Brain microvascular endothelial cell (primary cell): ENCODE data around the gene CHCHD1.
"Not testable (repeated sequence)": the region's sequence is repeated elsewhere in the genome, so short reads cannot be mapped to it uniquely, and the experiment has no call there.

Experiments used
- DNase-seq: peaks from one replicate; pipeline ENCODE4 v3.0.0-alpha.2; 2020
- H3K27ac ChIP-seq: fragments of 250-450 bp; sonication (Bioruptor Pico); 2 replicates; pipeline ENCODE4 v1.5.1; 2020; ENCODE audit warnings: mild to moderate bottlenecking, moderate library complexity
- H3K27me3 ChIP-seq: fragments of 250-450 bp; sonication (Bioruptor Pico); replicated peaks from 2 replicates; pipeline ENCODE4 v1.5.1; 2020; ENCODE audit warnings: mild to moderate bottlenecking
- H3K36me3 ChIP-seq: fragments of 250-450 bp; sonication (Bioruptor Pico); replicated peaks from 2 replicates; pipeline ENCODE4 v1.5.1; 2020; ENCODE audit warnings: mild to moderate bottlenecking
- H3K4me3 ChIP-seq: 2 replicates; pipeline ENCODE4 v1.5.1; 2011; ENCODE audit warnings: low read depth, mild to moderate bottlenecking, control low read depth, low read length, moderate library complexity
- in situ Hi-C: cut with HindIII; loops from 2 replicates; pipeline ENCODE4 v1.10.0; 2017; ENCODE audit warnings: low sequenced_read_pairs, low pct_ligation_motif_present
- TF ChIP-seq, protein P1 (sequence below): IDR thresholded peaks from 2 replicates; pipeline ENCODE4 v1.5.1; 2011; ENCODE audit warnings: low read depth, mild to moderate bottlenecking, moderate library complexity, low read length, control low read depth, inconsistent platforms; ENCODE audit errors: missing control alignments

CHCHD1 gene

DNA sequence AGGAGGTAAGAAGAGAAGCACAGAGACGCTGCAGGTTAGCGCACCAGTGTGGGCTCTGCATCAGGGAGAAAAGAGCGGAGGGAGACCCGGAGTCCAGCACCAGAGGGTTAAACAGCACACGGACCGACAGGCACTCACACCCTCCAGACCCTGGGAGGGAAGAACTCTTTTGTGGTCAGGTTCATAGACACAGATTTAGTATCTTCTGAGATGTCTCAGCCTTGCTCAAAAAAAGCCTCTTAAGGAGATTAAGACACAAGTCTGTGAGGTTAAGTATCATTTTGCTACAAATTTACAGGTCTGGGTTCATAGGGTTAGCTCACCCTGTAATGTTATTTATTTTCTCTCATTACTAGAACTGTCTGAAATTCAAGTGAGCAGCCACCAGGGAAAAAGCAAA, 46.3 kb downstream of the CHCHD1 start:
- Histone ChIP-seq H3K27me3 (no peaks in the 10 kb centered on the region), H3K27ac (no peak overlapping the region), H3K4me3 (no peak overlapping the region), H3K36me3 (no peaks in the 10 kb centered on the region)
- in situ Hi-C loops: no loop called here
- DNase-seq: no peak
- TF ChIP-seq, protein P1, sequence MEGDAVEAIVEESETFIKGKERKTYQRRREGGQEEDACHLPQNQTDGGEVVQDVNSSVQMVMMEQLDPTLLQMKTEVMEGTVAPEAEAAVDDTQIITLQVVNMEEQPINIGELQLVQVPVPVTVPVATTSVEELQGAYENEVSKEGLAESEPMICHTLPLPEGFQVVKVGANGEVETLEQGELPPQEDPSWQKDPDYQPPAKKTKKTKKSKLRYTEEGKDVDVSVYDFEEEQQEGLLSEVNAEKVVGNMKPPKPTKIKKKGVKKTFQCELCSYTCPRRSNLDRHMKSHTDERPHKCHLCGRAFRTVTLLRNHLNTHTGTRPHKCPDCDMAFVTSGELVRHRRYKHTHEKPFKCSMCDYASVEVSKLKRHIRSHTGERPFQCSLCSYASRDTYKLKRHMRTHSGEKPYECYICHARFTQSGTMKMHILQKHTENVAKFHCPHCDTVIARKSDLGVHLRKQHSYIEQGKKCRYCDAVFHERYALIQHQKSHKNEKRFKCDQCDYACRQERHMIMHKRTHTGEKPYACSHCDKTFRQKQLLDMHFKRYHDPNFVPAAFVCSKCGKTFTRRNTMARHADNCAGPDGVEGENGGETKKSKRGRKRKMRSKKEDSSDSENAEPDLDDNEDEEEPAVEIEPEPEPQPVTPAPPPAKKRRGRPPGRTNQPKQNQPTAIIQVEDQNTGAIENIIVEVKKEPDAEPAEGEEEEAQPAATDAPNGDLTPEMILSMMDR: no peak

DNA sequence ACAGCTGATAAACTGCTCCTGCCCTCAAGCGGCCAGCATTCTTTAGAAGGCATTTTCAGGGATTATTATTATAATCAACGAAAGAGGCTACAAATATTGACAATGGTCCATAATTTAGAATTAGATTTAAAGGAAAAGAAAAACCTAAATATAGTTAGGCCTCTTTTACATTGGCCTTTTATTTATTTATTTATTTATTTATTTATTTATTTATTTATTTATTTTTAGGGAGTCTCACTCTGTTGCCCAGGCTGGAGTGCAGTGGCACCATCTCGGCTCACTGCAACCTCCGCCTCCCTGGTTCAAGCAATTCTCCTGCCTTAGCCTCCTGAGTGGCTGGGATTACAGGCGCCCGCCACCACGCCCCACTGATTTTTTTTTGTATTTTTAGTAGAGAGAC, 47.2 kb downstream of the CHCHD1 start:
- H3K27me3 ChIP-seq, H3K27ac ChIP-seq, DNase-seq, H3K36me3 ChIP-seq, in situ Hi-C loops, H3K4me3 ChIP-seq: not testable (repeated sequence)
